Skeletal muscle satellite cell (primary cell): ENCODE measurements around the gene MEIS2.

Source experiments
- H3K27me3 ChIP-seq: 2 replicates; pipeline ENCODE4 v1.7.0; 2013; ENCODE audit warnings: low read length; ENCODE audit not compliant: control insufficient read depth, insufficient read depth
- H3K36me3 ChIP-seq: 2 replicates; pipeline ENCODE4 v1.7.0; 2013; ENCODE audit warnings: mild to moderate bottlenecking, control low read depth, low read length; ENCODE audit not compliant: insufficient read depth
- H3K4me1 ChIP-seq: 2 replicates; pipeline ENCODE4 v1.7.0; 2013; ENCODE audit warnings: low read length; ENCODE audit not compliant: control insufficient read depth, insufficient read depth
- H3K4me2 ChIP-seq: 2 replicates; pipeline ENCODE4 v1.7.0; 2013; ENCODE audit warnings: mild to moderate bottlenecking, low read length
- H3K4me3 ChIP-seq: 2 replicates; pipeline ENCODE4 v1.7.0; 2013; ENCODE audit warnings: low read length
- H3K9ac ChIP-seq: 2 replicates; pipeline ENCODE4 v1.7.0; 2013; ENCODE audit warnings: mild to moderate bottlenecking, low read depth, low read length, moderate library complexity
- H3K9me3 ChIP-seq: replicated peaks from 2 replicates; pipeline ENCODE4 v1.7.0; 2013; ENCODE audit warnings: mild to moderate bottlenecking, control low read depth, low read length

Gene MEIS2

DNA sequence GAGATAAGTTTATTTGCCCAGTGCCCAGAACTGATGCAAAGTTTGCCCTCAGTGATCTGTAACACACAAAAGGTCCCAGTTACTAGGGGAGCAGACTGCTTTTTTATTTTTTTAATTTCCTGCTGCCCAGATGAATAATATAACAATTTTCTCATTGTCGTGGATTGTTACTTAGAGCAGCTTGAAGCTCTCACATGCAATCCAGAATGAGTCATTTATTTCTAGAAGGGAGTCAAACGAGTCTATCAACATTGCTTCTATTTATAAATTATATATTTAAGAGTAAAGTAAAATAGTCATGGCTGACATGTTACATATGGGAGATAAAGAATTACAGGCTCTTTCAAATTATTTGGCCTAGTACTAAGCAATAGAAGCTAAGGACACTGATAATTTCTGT, 41.3 kb downstream of the MEIS2 start:
- Histone ChIP-seq H3K9ac (no peak overlapping the region), H3K4me1 (no peaks in the 10 kb centered on the region), H3K4me2 (no peak overlapping the region), H3K9me3 (no peaks in the 10 kb centered on the region), H3K27me3 (no peaks in the 10 kb centered on the region), H3K4me3 (no peak overlapping the region), H3K36me3 (no peaks in the 10 kb centered on the region)

DNA sequence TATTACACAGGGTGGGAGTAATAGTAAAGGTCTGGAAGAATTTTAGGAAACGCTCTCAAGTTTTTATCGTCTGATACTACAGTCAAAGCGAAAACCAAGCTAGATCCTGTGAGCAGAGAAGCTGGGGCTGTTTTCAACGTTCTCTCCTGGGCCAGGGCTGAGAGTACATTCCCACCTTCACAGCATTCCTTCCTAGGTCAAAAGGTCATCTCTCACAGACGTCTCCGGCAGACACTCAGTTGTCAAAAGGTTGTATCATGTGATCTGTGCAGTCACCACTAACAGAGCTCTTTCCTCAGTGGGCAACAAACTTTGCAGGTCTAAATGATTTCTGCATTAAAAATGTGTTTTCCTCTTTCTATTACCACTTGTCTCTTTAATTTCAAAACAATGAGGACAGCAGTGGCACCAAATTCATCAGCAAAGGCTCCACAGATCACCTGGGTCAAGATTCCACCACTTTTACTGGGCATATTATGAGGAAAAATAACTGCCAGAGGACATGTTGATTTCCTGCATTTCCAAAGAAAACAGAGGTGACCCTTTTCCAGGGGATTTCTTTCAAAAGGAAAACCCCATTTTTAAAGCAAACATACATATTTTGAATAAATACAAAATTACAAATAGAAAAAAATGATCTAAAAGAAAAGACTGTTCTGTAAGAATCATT, 41.9 kb downstream of the MEIS2 start:
- Histone ChIP-seq H3K4me1 (no peaks in the 10 kb centered on the region), H3K4me2 (no peak overlapping the region), H3K9ac (no peak overlapping the region), H3K9me3 (no peaks in the 10 kb centered on the region), H3K36me3 (no peaks in the 10 kb centered on the region), H3K4me3 (no peak overlapping the region), H3K27me3 (no peaks in the 10 kb centered on the region)

DNA sequence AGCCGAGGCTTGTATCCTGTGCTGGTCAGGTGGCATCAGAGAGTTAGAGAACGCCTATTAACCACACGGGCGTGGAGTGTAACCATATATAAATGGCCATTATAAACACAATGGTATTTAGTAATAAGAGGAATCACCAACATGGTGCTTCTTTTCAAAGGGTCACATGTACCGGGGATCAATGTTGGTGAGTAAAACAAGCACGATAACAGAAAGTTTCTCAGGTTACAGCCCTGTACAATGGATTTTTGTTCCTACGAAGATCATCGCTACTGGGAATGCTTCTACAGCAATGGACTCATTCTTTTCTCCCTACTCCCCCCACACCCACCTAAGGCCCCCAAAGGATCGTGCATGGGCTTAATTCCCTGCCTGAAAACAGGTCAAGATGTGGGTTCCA, 42.5 kb downstream of the MEIS2 start:
- Histone ChIP-seq H3K9me3 (no peaks in the 10 kb centered on the region), H3K4me3 (no peak overlapping the region), H3K4me2 (no peak overlapping the region), H3K9ac (no peak overlapping the region), H3K4me1 (no peaks in the 10 kb centered on the region), H3K36me3 (no peaks in the 10 kb centered on the region), H3K27me3 (no peaks in the 10 kb centered on the region)

DNA sequence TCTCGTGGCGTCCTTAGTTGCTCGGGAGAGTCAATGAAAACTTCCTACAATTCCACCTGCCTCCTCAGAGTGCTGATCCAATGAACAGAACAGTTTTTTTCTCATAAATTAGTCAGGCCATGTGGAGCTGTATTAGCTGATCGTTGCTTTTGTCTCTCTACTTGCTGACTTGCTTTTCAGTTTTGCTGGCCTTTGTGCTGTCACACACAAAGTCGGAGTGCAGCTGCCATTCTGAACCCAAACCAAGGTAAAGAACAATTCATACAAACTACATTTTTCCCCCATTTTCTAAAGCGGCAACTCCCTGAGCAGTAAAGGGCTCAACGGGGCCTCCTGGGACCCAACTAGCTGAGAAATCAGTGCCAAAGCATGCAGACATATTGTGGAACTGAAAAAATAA, 43.1 kb downstream of the MEIS2 start:
- Histone ChIP-seq H3K4me2 (no peak overlapping the region), H3K9ac (no peak overlapping the region), H3K36me3 (no peaks in the 10 kb centered on the region), H3K4me3 (no peak overlapping the region), H3K27me3 (no peaks in the 10 kb centered on the region), H3K4me1 (no peaks in the 10 kb centered on the region), H3K9me3 (no peaks in the 10 kb centered on the region)

DNA sequence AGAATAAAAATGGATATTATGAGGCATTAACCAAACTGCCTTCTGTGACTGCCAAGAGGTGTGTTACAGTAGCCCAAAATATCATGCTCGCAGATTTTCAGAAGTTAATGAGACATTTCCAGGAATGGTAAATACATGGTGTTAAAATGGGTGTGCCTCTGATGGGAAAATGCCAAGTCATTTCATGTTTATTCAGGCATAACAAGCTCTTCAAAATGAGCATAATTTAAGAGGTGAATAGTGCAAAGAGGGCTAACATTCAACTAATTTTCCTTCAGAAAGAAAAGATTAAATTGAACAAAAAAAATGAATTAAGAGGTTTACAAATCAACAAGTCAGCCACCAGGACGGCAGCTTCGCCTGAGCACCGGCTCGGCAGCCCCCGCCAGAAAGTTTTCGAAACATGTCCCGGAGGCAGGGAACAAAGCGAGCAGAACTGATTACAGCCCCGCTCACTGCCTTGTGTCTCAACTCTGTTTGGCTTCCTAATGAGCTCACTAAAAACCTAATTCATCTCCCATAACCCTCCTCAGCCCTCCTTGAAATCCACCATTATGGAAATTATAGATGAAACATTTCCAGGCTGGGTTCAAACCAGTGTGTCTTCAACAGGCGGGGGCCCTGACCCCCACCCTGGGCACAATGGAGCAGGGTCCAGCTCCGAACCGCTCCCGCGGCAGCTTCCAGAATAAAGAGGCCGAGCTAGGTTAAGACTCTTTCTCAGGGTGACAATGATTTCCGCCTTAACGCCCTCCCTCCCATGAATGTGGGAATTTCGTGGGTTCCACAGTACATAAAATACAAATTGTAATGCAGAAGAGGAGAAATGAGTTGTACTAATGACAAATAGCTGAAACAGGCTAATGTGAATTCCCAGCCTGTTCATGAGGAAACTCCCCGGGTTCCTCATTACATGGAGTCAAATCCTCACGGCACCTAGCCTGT, 43.9 kb downstream of the MEIS2 start:
- Histone ChIP-seq H3K9me3 (no peaks in the 10 kb centered on the region), H3K36me3 (no peaks in the 10 kb centered on the region), H3K4me1 (no peaks in the 10 kb centered on the region), H3K4me3 (no peak overlapping the region), H3K4me2 (no peak overlapping the region), H3K9ac (no peak overlapping the region), H3K27me3 (no peaks in the 10 kb centered on the region)

DNA sequence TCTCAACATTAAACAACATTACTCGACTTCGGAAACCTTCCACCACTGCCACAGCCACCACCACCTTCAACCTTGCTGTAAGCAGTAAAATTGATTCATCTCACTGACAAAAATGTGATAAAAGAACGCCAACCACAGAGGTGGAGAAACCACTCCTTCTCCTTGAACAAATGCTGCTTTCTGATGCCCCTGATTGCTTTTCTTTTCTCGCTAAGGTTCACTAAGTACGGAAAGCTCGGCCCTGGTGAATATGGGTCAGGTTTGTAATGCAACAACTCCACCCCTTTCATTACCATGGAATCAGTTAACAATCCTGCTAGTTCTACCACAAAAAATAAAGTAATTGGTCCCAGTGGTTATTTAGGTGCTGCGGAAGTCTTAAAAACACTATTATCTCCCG, 44.9 kb downstream of the MEIS2 start:
- Histone ChIP-seq H3K36me3 (no peaks in the 10 kb centered on the region), H3K4me3 (no peak overlapping the region), H3K9ac (no peak overlapping the region), H3K27me3 (no peaks in the 10 kb centered on the region), H3K4me1 (no peaks in the 10 kb centered on the region), H3K9me3 (no peaks in the 10 kb centered on the region), H3K4me2 (no peak overlapping the region)

DNA sequence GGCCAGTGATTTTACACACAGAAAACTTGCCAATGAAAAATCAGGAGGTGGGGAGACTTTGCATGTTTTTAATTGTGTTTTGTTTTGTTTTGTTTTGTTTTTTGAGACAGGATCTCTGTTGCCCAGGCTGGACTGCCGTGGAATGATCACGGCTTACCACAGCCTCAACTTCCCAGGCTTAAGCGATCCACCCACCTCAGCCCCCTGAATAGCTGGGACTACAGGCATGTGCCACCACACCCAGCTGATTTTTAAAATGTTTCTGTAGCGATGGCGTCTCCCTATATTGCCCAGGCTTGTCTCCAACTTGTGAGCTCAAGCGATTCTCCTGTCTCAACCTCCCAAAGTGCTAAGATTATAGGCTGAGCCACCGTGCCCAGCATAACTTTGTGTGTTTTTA, 46.0 kb downstream of the MEIS2 start:
- Histone ChIP-seq H3K9ac (no peak overlapping the region), H3K4me2 (no peak overlapping the region), H3K27me3 (no peaks in the 10 kb centered on the region), H3K4me1 (no peaks in the 10 kb centered on the region), H3K9me3 (no peaks in the 10 kb centered on the region), H3K4me3 (no peak overlapping the region), H3K36me3 (no peaks in the 10 kb centered on the region)

DNA sequence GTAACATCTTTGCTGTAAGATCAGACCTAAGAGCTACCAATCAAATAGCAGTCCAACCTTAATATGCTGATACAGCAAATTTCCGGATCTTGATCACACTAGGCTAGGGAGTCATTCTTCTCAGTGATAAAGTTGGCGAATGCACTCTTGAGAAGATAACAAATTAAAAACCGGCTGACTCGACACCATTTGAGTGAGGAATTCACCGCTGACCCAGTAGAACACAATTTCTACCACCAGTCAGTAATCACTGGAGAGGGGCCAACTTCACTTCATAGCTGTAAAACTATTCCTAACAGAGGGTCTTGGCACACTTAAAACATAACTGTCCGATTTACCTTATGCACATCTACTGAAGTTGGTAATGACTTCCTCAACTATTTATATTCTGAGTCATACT, 47.2 kb downstream of the MEIS2 start:
- Histone ChIP-seq H3K36me3 (no peaks in the 10 kb centered on the region), H3K4me1 (no peaks in the 10 kb centered on the region), H3K9ac (no peak overlapping the region)

DNA sequence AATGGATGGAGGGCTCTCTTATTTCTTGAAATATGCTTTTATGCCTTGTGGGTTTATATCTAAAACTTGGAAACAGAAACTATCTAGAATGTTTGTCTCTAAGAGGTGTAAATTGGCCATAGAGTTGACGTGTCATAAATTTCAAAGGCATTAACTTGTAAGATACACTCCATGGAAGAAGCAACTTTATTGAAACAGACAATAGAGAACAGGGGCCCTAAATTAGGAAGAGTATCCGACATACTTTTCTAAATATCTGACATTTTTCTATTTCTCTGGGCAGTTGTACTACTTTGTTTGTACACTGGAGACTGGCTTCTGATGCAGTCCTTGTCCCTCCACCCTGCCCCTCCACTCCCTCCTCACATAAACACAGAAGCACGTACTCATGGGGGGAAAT, 50.0 kb downstream of the MEIS2 start:
- peaks cover 2% of the 10 kb centered on the region for H3K27me3 ChIP-seq
- H3K9ac ChIP-seq, result no peak overlapping the region
- H3K4me1 ChIP-seq, result no peaks in the 10 kb centered on the region
- H3K36me3 ChIP-seq, result no peaks in the 10 kb centered on the region
- H3K4me3 ChIP-seq, result no peak overlapping the region
- no peaks in the 10 kb centered on the region for H3K9me3 ChIP-seq
- H3K4me2 ChIP-seq, result no peak overlapping the region

More for the DNA sequence above, 47.2 kb downstream of the MEIS2 start:
- Histone ChIP-seq H3K9me3 (no peaks in the 10 kb centered on the region), H3K4me2 (no peak overlapping the region), H3K4me3 (no peak overlapping the region), H3K27me3 (no peaks in the 10 kb centered on the region)

DNA sequence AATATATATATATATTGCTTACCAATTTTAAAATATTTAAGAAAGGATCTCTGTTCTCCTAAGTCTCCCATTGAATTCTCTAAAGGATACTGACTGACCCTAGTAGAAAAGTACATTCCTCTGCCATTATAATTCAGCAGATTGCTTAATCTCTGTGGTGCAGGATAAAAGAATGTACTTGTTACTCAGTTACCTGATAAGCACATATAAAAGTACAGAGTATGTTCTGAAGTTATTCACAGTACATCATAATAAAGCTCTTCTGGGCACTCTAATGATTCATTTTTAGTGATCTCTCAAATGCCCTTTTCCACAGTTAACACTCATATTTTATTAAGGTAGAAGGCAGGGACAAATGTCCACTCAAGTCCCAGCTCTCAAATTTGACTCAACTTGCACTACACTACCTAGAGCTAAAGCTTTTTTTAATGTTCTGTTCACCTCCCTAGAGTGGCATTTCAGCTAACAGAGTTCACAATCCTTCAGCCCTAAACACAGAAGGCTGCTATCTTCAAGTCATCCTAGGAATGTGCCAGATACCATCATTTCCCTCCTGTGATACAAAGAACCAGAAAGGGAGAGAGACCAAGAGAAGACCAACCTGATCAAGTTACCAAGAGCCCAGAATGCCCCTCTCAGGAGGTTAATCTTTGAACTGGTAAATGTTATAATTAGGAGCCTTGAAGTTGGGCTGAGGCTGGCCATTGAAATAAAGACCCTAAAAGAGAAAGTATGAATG, 53.3 kb downstream of the MEIS2 start:
- Histone ChIP-seq H3K36me3 (no peaks in the 10 kb centered on the region), H3K4me3 (no peak overlapping the region), H3K9me3 (no peaks in the 10 kb centered on the region), H3K9ac (no peak overlapping the region), H3K27me3 (peaks cover 2% of the 10 kb centered on the region), H3K4me1 (no peaks in the 10 kb centered on the region), H3K4me2 (no peak overlapping the region)

DNA sequence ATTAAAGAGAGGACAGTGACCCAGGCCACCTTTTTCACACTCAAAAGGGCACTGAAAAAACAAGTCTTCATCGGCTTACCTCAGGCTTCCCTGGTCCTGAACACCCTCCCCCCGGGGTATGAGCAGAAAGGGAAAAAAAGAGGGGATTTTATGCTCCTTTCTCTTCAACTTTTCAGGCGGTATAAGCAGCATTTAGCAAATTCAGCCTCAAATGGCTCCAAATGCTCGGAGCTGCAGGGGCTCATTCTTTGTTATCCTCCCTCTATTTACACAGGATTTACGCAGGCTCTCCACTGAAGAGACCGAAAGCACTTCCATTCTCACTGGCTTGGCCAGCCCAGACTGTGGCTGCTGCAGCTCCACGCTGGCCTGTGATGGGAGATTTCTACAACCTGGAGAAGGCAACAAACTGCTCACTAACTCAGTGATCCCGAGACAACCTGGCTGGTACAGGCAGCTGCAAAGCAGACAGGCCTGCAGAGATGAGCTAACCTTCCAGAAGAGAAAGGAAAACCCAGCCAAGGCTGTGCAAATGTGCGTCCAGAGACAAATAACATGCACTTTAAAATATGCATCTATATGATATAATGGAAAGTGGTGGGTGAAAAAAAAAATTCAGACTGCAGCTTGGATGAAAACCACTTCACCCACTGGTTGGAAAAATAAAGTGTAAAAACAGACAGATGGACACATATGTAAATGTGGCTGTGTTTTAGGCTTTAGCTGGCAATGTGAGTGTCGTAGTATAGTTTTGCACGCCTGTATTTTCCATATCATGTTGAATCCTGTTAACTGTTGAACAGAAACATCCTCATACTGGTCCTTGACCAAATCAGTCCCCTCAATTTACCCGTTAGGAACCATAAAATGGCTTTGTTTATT, 54.2 kb downstream of the MEIS2 start:
- Histone ChIP-seq H3K36me3 (no peaks in the 10 kb centered on the region), H3K4me3 (no peak overlapping the region), H3K4me2 (no peak overlapping the region), H3K4me1 (no peaks in the 10 kb centered on the region), H3K27me3 (peaks cover 2% of the 10 kb centered on the region), H3K9ac (no peak overlapping the region), H3K9me3 (no peaks in the 10 kb centered on the region)
